WTC11 (cell line): ENCODE results near the gene GZMA. TPM values are rescaled to one million over a fixed set of nuclear protein-coding genes. Genes with fewer than 3 reads are reported as not detected.

Experiments used
- ATAC-seq: fragments of 200-7000 bp; cut with Tn5 transposase; 2 replicates; pipeline ENCODE4 v1.10.0; 2021; ENCODE audit warnings: mild to moderate bottlenecking, moderate library complexity
- CTCF ChIA-PET: fragments of 300-600 bp; sonication (Branson Sonifier 250); formaldehyde crosslinking; loops from one replicate; lab custom pipeline; 2021; ENCODE audit warnings: antibody characterized with exemption; lab: Charles Lee
- POLR2A ChIA-PET: fragments of 350-600 bp; sonication (Branson Sonifier 250); formaldehyde crosslinking; loops from one replicate; lab custom pipeline; 2021; ENCODE audit warnings: antibody characterized with exemption; lab: Charles Lee
- DNase-seq: peaks from one replicate; pipeline ENCODE4 v3.0.0; 2021; ENCODE audit warnings: low spot score
- H3K27ac Mint-ChIP-seq: 2 replicates; pipeline ENCODE4 v1.8.0; 2021; ENCODE audit warnings: mixed read lengths
- H3K27me3 Mint-ChIP-seq: 2 replicates; pipeline ENCODE4 v1.8.0; 2021; ENCODE audit warnings: low read depth, mild to moderate bottlenecking, moderate library complexity, mixed read lengths
- H3K36me3 Mint-ChIP-seq: 2 replicates; pipeline ENCODE4 v1.8.0; 2021; ENCODE audit warnings: mixed read lengths
- H3K4me1 Mint-ChIP-seq: 2 replicates; pipeline ENCODE4 v1.8.0; 2022; ENCODE audit warnings: mixed read lengths
- H3K4me3 Mint-ChIP-seq: 2 replicates; pipeline ENCODE4 v1.8.0; 2021; ENCODE audit warnings: mild to moderate bottlenecking, moderate library complexity, mixed read lengths
- H3K9me3 Mint-ChIP-seq: 2 replicates; pipeline ENCODE4 v1.8.0; 2021; ENCODE audit warnings: mixed read lengths
- AR ChIP-seq: fragments of 250-450 bp; sonication (Bioruptor Pico); IDR thresholded peaks from 2 replicates; pipeline ENCODE4 v1.9.0; 2021; ENCODE audit warnings: mild to moderate bottlenecking
- CDX4 ChIP-seq: fragments of 250-450 bp; sonication (Bioruptor Pico); IDR thresholded peaks from 2 replicates; pipeline ENCODE4 v1.9.0; 2021; ENCODE audit warnings: moderate library complexity, mild to moderate bottlenecking, inconsistent platforms, borderline replicate concordance
- ETV6 ChIP-seq: sonication (generic); formaldehyde crosslinking; IDR thresholded peaks from 2 replicates; pipeline ENCODE4 v1.8.1; 2022; ENCODE audit warnings: mild to moderate bottlenecking, missing genetic modification reagents
- FOXP1 ChIP-seq: sonication (generic); formaldehyde crosslinking; IDR thresholded peaks from 2 replicates; pipeline ENCODE4 v1.8.0; 2022; ENCODE audit warnings: missing genetic modification reagents, mild to moderate bottlenecking, moderate library complexity, borderline replicate concordance
- HMGXB4 ChIP-seq: sonication (generic); formaldehyde crosslinking; IDR thresholded peaks from 2 replicates; pipeline ENCODE4 v1.8.1; 2023; ENCODE audit warnings: mild to moderate bottlenecking, moderate library complexity, missing genetic modification reagents
- MXD4 ChIP-seq: fragments of 250-450 bp; sonication (Bioruptor Pico); IDR thresholded peaks from 2 replicates; pipeline ENCODE4 v1.8.0; 2021; ENCODE audit warnings: mild to moderate bottlenecking, moderate library complexity, borderline replicate concordance
- NR3C1 ChIP-seq: sonication (generic); formaldehyde crosslinking; conservative IDR thresholded peaks from 2 replicates; pipeline ENCODE4 v1.8.1; 2023; ENCODE audit warnings: low read depth, mild to moderate bottlenecking, missing genetic modification reagents
- PRRX2 ChIP-seq: fragments of 250-450 bp; sonication (Bioruptor Pico); IDR thresholded peaks from 2 replicates; pipeline ENCODE4 v1.8.0; 2021; ENCODE audit warnings: mild to moderate bottlenecking
- RELA ChIP-seq: sonication (generic); formaldehyde crosslinking; IDR thresholded peaks from 2 replicates; pipeline ENCODE4 v1.8.1; 2022; ENCODE audit warnings: missing genetic modification reagents, mild to moderate bottlenecking, borderline replicate concordance
- SMAD3 ChIP-seq: sonication (generic); formaldehyde crosslinking; IDR thresholded peaks from 2 replicates; pipeline ENCODE4 v1.8.0; 2022; ENCODE audit warnings: missing genetic modification reagents, mild to moderate bottlenecking, borderline replicate concordance
- SMAD4 ChIP-seq: sonication (generic); formaldehyde crosslinking; IDR thresholded peaks from 2 replicates; pipeline ENCODE4 v1.8.0; 2022; ENCODE audit warnings: mild to moderate bottlenecking, missing genetic modification reagents
- STAT6 ChIP-seq: sonication (generic); formaldehyde crosslinking; conservative IDR thresholded peaks from 2 replicates; pipeline ENCODE4 v1.8.1; 2023; ENCODE audit warnings: mild to moderate bottlenecking, low read depth, missing genetic modification reagents, moderate library complexity
- USF2 ChIP-seq: sonication (generic); formaldehyde crosslinking; IDR thresholded peaks from 2 replicates; pipeline ENCODE4 v1.8.1; 2023; ENCODE audit warnings: mild to moderate bottlenecking, missing genetic modification reagents, moderate library complexity
- ZMAT4 ChIP-seq: fragments of 250-450 bp; sonication (Bioruptor Pico); IDR thresholded peaks from 2 replicates; pipeline ENCODE4 v1.9.0; 2021; ENCODE audit warnings: mild to moderate bottlenecking
- ZNF281 ChIP-seq: sonication (generic); formaldehyde crosslinking; IDR thresholded peaks from 2 replicates; pipeline ENCODE4 v1.8.0; 2023; ENCODE audit warnings: mild to moderate bottlenecking, missing genetic modification reagents
- ZNF671 ChIP-seq: fragments of 250-450 bp; sonication (Bioruptor Pico); IDR thresholded peaks from 2 replicates; pipeline ENCODE4 v1.8.0; 2021; ENCODE audit warnings: mild to moderate bottlenecking
- ZSCAN18 ChIP-seq: fragments of 250-450 bp; sonication (Bioruptor Pico); IDR thresholded peaks from 2 replicates; pipeline ENCODE4 v2.1.2; 2022; ENCODE audit warnings: mild to moderate bottlenecking, moderate library complexity
- total RNA-seq: library from RNA; stranded (reverse); gene quantifications from 3 replicates; pipeline ENCODE4 v1.2.3, GENCODE V29; 2021

The GZMA gene
- total RNA-seq, 1 experiment from 2014 or later, result not detected

GRCh38 chr5:55149308-55149795 is 46.9 kb downstream of the GZMA start (continued):
- TF ChIP-seq ZNF281, result no peak
- TF ChIP-seq MXD4 (CRISPR knock-in tag), result no peak
- no peak for TF ChIP-seq FOXP1
- TF ChIP-seq RELA (CRISPR knock-in tag), result no peak
- TF ChIP-seq NR3C1 (CRISPR knock-in tag), result no peak

- Mint-ChIP-seq H3K27me3 (peaks cover 10% of the 10 kb centered on the region), H3K4me1 (peaks cover 3% of the 10 kb centered on the region; the same call in 1 of the 2 replicates), H3K36me3 (no peaks in the 10 kb centered on the region), H3K27ac (no peak overlapping the region), H3K9me3 (peaks cover 10% of the 10 kb centered on the region), H3K4me3 (no peak overlapping the region)
- CTCF ChIA-PET, result interaction anchor here (0.9 kb wide), 1 partner anchor 246 kb away, joined by 4 read pairs; no protein-coding TSS in a partner anchor
- no peak for TF ChIP-seq SMAD4 (CRISPR knock-in tag)
- TF ChIP-seq SMAD3 (CRISPR knock-in tag), result no peak
- no peak for TF ChIP-seq HMGXB4 (CRISPR knock-in tag)
- no peak for TF ChIP-seq ETV6 (CRISPR knock-in tag)
- no peak for TF ChIP-seq ZSCAN18 (CRISPR knock-in tag)
- no peak for TF ChIP-seq ZMAT4
- ATAC-seq (no peak), DNase-seq (no peak)
- POLR2A ChIA-PET, result no interaction called here
These were observed 49.7 kb downstream of the GZMA start for GRCh38 chr5:55151923-55152842.

GRCh38 chr5:55154873-55155272 is 52.4 kb downstream of the GZMA start:
- no peak overlapping the region for H3K4me3 Mint-ChIP-seq
- H3K4me1 Mint-ChIP-seq, result no peaks in the 10 kb centered on the region
- CTCF ChIA-PET, result interaction anchor here (0.7 kb wide), 1 partner anchor 195 kb away, joined by 4 read pairs; no protein-coding TSS in a partner anchor
- H3K27ac Mint-ChIP-seq, result no peak overlapping the region
- peaks cover 10% of the 10 kb centered on the region for H3K27me3 Mint-ChIP-seq
- POLR2A ChIA-PET, result no interaction called here
- H3K9me3 Mint-ChIP-seq, result peaks cover 10% of the 10 kb centered on the region
- DNase-seq (no peak), ATAC-seq (no peak)
- no peaks in the 10 kb centered on the region for H3K36me3 Mint-ChIP-seq
- TF ChIP-seq STAT6 (CRISPR knock-in tag) (no peak), CDX4 (no peak), ZNF671 (CRISPR knock-in tag) (no peak), AR (CRISPR knock-in tag) (no peak), SMAD3 (CRISPR knock-in tag) (no peak), FOXP1 (no peak), PRRX2 (CRISPR knock-in tag) (no peak), USF2 (CRISPR knock-in tag) (no peak)
